Measurements from ENCODE around the gene EFCAB11.

The EFCAB11 gene

DNA sequence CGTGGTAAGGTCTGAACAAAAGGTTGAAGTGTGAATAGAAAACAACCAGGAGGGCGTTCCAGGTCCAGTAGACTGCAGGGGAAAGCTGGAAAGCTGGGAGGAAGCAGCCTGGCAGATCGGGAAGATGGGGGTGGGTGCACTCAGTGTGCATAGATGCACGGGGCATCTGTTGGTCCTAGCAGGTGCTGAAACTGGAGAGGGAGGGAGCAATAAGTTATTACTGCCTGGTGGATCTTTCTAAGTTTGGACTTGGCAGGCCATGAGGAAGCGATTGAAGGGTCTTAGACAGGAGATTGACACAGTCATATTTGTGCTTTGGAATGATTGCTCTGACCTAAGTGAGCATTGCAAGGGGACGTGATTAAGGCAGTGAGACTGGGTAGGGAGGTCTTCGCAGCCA is 194.4 kb downstream of the EFCAB11 start:
- no peaks in the 10 kb centered on the region for H3K36me3 Mint-ChIP-seq (ENCODE audit: low read depth)
- H3K9me3 Mint-ChIP-seq, result peaks cover 8% of the 10 kb centered on the region
- no peak overlapping the region for H3K27ac Mint-ChIP-seq
- no peaks in the 10 kb centered on the region for H3K27me3 Mint-ChIP-seq
- intact Hi-C loops (cut with micrococcal nuclease), result no loop called here
- H3K4me3 Mint-ChIP-seq, result no peak overlapping the region
- H3K4me1 Mint-ChIP-seq (ENCODE audit: low read depth), result peaks cover 8% of the 10 kb centered on the region

DNA sequence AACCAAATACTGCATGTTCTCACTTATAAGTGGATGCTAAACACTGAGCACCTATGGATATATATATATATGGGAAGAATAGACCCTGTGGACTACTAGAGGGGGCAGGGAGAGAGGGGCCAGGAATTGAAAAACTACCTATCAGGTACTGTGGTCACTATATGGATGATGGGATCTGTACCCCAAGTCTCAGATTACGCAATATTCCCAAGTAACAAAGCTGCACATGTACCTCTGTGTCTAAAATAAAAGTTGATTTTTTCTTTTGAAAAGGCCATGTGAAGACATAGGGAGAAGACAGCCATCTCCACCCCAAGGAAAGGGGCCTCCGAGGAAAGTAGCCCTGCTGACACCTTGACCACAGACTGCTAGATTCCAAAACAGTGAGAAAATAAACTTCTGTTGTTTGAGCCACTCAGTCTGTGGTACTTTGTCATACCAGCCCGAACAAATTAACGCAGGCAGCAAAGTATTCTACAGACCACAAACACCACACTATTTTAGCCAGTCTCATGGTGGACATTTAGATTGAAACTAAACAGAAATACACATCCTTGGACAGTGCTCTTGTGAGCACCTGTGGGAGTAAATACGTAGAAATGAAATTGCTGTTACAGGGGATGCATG is 197.1 kb downstream of the EFCAB11 start:
- H3K9me3 Mint-ChIP-seq, result peaks cover 8% of the 10 kb centered on the region
- H3K27me3 Mint-ChIP-seq, result no peaks in the 10 kb centered on the region
- peaks cover 7% of the 10 kb centered on the region for H3K4me1 Mint-ChIP-seq (ENCODE audit: low read depth)
- intact Hi-C loops (cut with micrococcal nuclease), result no loop called here
- no peak overlapping the region for H3K4me3 Mint-ChIP-seq
- no peak overlapping the region for H3K27ac Mint-ChIP-seq
- H3K36me3 Mint-ChIP-seq (ENCODE audit: low read depth), result no peaks in the 10 kb centered on the region

DNA sequence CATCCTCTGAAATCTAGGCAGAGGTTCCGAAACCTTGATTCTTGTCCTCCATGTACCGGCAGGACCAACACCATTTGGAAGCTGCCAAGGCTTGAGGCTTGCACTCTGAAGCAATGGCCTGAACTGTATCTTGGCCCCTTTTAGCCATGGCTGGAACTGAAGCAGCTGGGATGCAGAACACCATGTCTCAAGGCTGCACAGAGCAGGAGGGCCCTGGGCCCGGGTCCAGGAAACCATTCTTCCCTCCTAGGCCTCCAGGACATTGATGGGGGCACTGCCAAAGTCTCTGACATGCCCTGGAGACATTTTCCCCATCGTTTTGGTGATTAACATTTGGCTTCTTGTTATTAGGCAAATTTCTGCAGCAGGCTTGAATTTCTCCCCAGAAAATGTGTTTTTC is 198.7 kb downstream of the EFCAB11 start:
- Mint-ChIP-seq H3K9me3 (peaks cover 8% of the 10 kb centered on the region), H3K4me1 (ENCODE audit: low read depth) (no peaks in the 10 kb centered on the region), H3K27ac (no peak overlapping the region), H3K4me3 (no peak overlapping the region), H3K27me3 (no peaks in the 10 kb centered on the region), H3K36me3 (ENCODE audit: low read depth) (no peaks in the 10 kb centered on the region)
- intact Hi-C loops (cut with micrococcal nuclease), result no loop called here

DNA sequence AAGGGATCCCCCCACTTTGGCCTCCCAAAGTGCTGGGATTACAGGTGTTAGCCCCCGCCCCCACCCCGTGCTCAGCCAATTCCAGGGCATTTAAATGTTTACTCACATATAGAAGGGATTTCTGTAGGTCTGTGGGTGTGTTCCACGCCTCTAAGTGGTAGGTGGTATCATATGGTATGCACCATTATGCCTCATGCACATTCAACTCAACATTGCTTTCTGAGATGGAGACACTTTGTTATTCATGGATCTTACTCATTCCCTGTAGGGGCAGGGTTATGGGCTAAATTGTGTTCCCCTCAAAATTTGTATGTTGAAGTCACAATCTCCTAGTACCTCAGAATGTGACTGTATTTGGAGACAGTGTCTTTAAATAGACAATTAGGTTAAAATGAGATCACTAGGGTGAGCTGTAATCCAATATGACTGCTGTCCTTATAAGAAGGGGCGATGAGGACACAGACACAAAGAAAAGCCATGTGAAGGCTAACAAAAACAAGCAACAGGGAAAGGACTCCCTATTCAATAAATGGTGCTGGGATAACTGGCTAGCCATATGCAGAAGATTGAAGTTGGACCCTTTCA is 200.6 kb downstream of the EFCAB11 start:
- Mint-ChIP-seq H3K27ac (no peak overlapping the region), H3K36me3 (ENCODE audit: low read depth) (no peaks in the 10 kb centered on the region), H3K4me1 (ENCODE audit: low read depth) (no peaks in the 10 kb centered on the region), H3K27me3 (no peaks in the 10 kb centered on the region), H3K4me3 (no peak overlapping the region), H3K9me3 (peaks cover 8% of the 10 kb centered on the region)
- intact Hi-C loops (cut with micrococcal nuclease), result no loop called here

DNA sequence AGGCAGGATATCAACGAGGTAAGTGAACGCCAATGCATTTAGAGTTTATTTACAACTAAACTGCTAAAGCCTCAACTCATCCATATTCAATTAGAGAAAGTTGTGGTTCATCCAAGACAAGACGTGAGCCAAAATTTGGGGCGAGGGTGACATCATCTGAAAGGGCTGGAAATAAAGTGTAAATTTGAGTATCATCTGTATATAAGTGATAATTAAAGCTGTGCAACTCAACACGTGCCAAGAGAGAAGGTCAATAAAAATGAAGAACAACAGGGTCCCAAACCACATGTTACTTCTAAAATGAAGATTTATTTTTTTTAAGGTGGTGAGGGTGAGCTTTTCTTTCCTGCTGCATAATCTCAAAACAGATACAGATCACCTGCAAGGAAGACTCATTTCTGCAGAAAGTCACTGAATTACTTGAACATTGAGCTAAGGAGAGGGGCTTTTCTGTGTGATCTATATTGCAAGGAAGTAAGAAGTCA is 203.6 kb downstream of the EFCAB11 start:
- intact Hi-C loops (cut with micrococcal nuclease), result no loop called here
- Mint-ChIP-seq H3K9me3 (peaks cover 17% of the 10 kb centered on the region), H3K27ac (no peak overlapping the region), H3K4me3 (no peak overlapping the region), H3K4me1 (ENCODE audit: low read depth) (peaks cover 8% of the 10 kb centered on the region), H3K36me3 (ENCODE audit: low read depth) (no peaks in the 10 kb centered on the region), H3K27me3 (no peaks in the 10 kb centered on the region)

GRCh38 chr14:89750281-89750755 is 204.2 kb downstream of the EFCAB11 start:
- peaks cover 8% of the 10 kb centered on the region for H3K4me1 Mint-ChIP-seq (ENCODE audit: low read depth)
- peaks cover 23% of the 10 kb centered on the region for H3K9me3 Mint-ChIP-seq
- H3K4me3 Mint-ChIP-seq, result no peak overlapping the region
- H3K27me3 Mint-ChIP-seq, result no peaks in the 10 kb centered on the region
- no peak overlapping the region for H3K27ac Mint-ChIP-seq
- intact Hi-C loops (cut with micrococcal nuclease), result no loop called here
- H3K36me3 Mint-ChIP-seq (ENCODE audit: low read depth), result no peaks in the 10 kb centered on the region

DNA sequence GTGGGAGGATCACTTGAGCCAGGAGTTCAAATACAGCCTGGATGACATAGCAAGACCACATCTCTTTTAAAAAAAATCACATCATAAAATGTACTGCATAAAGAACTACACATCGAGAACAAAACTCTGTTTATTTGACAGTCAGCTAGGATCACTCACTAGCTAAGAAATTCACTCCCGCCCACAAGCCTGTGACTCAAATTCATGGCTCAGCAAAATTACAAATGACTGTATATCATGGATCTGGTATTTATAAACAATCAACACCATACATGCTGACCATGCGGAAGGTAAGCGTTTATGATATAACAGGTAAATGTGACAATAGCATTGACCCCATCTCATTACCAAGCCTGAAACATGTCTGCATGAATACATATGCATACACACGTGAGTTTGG is 206.5 kb downstream of the EFCAB11 start:
- Mint-ChIP-seq H3K4me3 (no peak overlapping the region), H3K4me1 (ENCODE audit: low read depth) (peaks cover 17% of the 10 kb centered on the region), H3K9me3 (peaks cover 38% of the 10 kb centered on the region), H3K27me3 (no peaks in the 10 kb centered on the region), H3K36me3 (ENCODE audit: low read depth) (no peaks in the 10 kb centered on the region), H3K27ac (no peak overlapping the region)
- intact Hi-C loops (cut with micrococcal nuclease), result no loop called here

DNA sequence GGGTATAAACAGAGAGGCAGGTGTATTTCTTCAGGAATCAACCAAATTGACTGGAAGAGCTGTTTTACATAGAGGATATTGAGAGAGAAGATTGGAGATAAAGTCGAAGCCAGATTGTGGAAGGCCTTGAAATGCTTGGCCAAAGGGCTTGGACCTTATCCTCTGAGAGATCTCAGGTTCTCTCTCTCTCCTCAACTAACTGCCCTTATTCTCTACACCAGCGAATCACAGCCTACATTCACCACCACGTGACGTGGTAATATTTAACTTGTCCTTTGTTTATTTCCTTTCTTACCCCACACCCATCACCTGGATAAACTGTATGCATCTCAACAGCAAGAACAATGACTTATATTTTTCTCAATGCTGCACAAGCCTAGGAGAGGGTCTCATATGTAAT is 207.4 kb downstream of the EFCAB11 start:
- no peak overlapping the region for H3K27ac Mint-ChIP-seq
- no peaks in the 10 kb centered on the region for H3K36me3 Mint-ChIP-seq (ENCODE audit: low read depth)
- intact Hi-C loops (cut with micrococcal nuclease), result no loop called here
- H3K4me1 Mint-ChIP-seq (ENCODE audit: low read depth), result peaks cover 17% of the 10 kb centered on the region
- no peaks in the 10 kb centered on the region for H3K27me3 Mint-ChIP-seq
- H3K9me3 Mint-ChIP-seq, result peaks cover 46% of the 10 kb centered on the region
- no peak overlapping the region for H3K4me3 Mint-ChIP-seq

- Mint-ChIP-seq H3K4me3 (no peak overlapping the region), H3K4me1 (ENCODE audit: low read depth) (peaks cover 17% of the 10 kb centered on the region), H3K27me3 (no peaks in the 10 kb centered on the region), H3K9me3 (peaks cover 51% of the 10 kb centered on the region), H3K27ac (no peak overlapping the region), H3K36me3 (ENCODE audit: low read depth) (no peaks in the 10 kb centered on the region)
- intact Hi-C loops (cut with micrococcal nuclease), result no loop called here
Observed at GRCh38 chr14:89746654-89747053, 207.9 kb downstream of the EFCAB11 start.

- no peaks in the 10 kb centered on the region for H3K36me3 Mint-ChIP-seq (ENCODE audit: low read depth)
- peaks cover 53% of the 10 kb centered on the region for H3K9me3 Mint-ChIP-seq
- no peaks in the 10 kb centered on the region for H3K27me3 Mint-ChIP-seq
- peaks cover 17% of the 10 kb centered on the region for H3K4me1 Mint-ChIP-seq (ENCODE audit: low read depth)
- H3K27ac Mint-ChIP-seq, result no peak overlapping the region
- intact Hi-C loops (cut with micrococcal nuclease), result no loop called here
- H3K4me3 Mint-ChIP-seq, result no peak overlapping the region
Observed at GRCh38 chr14:89746135-89746534, 208.4 kb downstream of the EFCAB11 start.
